EH (cell line): ENCODE data around the gene PSME1.

Experiments
- DNase-seq: peaks from one replicate; pipeline ENCODE4 v3.0.0-alpha.2; 2015; ENCODE audit warnings: low read depth

PSME1 gene

DNA sequence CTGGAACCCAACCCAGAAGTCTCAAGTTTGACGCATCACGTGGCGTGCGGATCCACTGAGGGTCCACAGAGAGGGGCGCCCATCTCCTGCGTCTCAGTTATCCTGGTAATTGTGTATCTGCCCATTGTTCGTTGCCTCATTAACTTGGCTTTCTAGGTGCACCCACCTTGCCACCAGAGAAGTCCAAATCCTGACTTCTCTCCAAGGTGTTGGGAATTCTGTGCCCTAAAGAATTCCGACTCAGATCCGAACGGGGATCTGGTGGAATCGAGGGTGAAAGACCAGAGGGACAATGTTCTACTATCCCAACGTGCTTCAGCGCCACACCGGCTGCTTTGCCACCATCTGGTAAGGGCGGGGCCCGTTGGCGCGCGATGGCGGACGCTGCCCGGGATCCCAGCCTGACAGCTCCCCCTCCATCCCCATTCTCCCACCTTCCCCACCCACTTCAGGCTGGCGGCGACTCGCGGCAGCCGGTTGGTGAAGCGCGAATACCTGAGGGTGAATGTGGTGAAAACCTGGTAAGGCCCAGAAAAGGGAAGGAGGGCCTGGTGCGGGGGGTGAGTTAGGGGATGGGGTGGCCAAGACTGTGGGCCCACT is 36.4 kb downstream of the PSME1 start:
- DNase-seq: no peak

DNA sequence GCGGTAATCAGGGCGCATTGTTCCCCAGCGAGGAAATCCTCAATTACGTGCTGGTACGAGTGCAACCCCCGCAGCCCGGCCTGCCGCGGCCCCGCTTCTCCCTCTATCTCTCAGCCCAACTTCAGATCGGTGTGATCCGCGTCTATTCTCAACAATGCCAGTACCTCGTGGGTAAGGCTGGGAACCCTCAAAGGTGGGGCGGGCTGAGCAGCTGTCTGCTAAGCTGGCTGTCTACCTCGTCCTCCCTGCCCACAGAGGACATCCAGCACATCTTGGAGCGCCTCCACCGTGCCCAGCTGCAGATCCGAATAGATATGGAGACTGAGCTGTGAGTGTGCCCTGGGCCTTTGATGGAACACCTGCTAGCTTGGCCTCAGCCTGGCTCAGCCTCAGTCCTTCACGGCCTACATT is 36.9 kb downstream of the PSME1 start:
- DNase-seq: no peak

DNA sequence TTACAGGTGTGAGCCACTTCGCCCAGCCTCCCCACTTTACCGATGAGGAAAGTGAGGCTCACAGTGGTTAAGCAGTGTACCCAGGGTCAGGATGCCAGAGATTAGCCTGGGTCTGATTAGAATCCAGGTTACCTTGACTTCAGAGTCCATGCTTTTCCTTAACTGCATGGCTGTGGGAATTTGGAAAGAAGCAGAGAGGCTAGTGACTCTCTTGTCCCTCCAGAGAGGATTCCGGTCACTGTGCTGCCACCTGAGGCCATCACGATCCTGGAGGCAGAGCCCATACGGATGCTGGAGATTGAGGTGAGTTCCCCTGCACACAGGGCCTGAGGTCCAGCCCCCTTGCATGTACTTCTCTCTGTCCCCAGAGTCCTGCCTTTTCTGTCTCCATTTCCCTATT is 40.6 kb downstream of the PSME1 start:
- no peak for DNase-seq

DNA sequence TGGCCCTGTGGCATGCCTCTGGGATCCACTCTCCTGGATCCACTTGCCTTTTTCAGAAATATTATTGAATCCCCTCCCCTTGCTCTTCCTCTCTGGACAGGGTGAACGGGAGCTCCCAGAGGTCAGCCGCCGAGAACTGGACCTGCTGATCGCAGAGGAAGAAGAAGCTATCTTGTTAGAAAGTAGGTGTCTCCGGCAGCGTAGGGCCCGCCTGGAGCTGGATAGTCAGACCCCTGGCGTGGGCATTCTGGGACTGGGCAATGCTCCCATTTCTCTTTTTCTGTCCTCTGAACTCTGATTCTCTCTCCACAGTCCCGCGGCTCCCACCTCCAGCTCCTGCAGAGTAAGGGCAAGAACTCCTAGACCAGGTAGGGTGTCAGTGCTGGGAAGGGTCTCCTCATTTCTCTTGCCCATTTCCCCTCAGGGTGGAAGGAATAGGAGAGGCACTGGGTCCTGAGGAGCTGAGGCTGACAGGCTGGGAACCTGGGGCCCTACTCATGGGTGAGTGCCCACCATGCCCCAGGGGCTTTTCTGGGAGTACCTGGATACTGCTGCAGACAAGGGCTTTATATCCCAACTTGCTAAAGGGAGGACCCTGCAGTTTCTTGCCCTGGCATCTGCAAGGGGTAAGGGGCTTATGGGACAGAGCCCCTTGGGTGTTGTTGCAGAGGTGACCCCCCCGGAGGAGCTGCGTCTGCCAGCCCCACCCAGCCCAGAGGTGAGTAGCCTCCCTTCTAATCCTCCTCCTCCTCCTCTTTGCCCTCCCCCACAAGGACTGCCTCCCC is 41.2 kb downstream of the PSME1 start:
- DNase-seq: no peak

DNA sequence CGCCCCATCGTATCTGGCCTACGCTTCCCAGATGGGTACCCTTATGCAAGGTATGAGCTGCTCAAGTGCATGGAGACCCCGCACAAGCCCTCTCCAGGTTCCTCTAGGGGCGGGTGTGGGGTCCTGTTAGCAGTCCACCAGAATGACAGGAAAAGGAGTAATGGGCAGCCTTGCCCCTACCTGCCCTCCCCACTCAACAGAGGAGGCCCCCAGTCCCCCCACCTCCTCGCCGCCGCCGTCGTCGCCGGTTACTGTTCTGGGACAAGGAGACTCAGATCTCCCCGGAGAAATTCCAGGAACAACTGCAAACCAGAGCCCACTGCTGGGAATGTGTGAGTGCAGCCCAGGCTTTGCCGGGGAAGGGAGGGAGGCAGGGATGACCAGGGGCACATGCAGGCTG is 41.9 kb downstream of the PSME1 start:
- DNase-seq: no peak

DNA sequence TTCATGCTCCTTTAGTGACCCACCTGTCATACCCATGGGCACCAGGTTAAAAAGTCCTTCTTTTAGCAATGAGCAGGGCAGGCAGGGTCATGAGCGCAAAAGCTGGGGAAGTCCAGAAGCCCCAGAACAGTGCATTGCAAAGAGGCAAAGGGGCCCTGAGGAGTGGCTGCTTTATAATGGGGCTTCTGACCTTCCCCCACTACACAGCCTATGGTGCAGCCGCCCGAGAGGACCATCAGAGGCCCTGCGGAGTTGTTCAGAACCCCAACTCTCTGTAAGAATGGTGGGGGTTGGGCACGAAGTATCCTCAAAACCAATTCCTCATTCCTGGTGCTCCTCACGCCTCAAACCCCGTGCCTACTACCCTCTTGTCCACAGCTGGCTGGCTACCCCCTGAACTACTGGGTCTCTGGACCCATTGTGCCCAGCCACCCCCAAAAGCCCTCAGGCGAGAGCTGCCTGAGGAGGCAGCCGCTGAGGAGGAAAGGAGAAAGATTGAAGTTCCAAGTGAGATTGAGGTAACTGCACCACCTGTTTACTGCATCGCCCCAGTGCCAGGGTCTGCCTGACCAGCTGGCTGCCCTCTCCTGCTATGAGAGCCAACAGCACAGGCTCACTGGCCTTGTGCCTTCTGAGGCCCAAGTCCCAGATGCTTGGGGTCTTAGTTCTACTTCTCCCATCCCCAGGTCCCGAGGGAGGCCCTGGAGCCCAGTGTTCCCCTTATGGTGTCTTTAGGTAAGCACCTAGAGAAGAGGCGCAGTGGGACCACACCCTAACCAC is 42.6 kb downstream of the PSME1 start:
- DNase-seq: no peak

DNA sequence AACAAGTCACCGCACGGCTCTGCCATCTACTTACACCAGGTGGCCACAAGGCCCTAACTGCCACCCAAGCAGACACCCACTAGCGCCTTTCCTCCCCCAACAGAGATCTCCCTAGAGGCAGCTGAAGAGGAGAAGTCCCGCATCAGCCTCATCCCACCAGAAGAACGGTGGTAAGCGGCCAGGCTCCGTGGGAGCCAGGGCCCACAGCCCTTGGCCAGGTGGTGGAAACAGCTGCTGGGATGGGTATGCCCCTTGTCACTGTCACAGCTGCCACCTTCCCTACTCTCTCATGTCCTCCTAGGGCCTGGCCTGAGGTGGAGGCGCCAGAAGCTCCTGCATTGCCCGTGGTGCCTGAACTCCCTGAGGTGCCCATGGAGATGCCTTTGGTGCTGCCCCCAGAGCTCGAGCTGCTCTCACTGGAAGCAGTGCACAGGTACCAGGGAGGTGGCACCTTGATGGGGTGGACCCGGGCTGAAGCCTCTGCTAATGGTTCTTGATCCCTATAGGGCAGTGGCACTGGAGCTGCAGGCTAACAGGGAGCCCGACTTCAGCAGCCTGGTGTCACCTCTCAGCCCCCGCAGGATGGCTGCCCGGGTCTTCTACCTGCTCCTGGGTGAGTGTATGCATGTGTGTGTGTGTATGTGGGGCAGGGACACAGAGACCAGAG is 43.4 kb downstream of the PSME1 start:
- no peak for DNase-seq

DNA sequence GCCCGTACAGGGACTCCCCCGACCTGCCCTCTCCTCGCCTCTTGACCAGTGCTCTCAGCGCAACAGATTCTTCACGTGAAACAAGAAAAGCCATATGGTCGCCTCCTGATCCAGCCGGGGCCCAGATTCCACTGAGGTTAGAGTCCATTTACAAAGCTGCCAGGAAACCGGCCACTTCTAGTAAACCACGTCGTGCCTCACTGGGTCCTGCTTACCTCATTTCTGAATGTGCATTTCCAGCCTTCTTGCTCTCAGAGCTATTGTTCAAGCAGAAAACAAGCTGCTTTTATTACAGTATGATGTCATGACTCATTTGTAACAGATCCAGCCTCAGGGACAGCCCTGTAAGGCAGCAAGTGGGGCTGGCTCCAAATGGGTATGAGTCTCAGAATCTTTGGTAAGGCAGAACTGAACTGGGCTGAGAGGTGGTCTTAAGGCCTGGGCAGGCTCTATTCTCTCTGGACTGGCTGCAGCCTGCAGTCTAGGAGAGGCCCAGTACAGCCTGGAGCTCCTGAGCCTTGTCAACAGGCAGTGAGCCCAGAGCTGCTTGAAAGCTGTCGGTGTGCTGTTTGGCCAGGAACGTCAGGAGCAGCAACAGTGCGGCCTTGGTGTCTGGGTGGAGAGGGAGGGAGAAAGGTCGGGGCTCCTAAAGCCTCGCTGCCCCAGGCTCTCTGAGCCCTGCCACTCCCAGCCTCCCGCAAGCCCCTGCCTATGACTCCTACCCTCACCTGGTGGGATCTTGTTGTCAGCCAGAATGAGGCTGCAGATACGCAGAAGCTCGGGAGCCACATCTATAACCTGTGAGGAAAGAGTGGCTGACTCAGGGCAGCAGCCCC is 44.2 kb downstream of the PSME1 start:
- DNase-seq: peak; percentile 82

DNA sequence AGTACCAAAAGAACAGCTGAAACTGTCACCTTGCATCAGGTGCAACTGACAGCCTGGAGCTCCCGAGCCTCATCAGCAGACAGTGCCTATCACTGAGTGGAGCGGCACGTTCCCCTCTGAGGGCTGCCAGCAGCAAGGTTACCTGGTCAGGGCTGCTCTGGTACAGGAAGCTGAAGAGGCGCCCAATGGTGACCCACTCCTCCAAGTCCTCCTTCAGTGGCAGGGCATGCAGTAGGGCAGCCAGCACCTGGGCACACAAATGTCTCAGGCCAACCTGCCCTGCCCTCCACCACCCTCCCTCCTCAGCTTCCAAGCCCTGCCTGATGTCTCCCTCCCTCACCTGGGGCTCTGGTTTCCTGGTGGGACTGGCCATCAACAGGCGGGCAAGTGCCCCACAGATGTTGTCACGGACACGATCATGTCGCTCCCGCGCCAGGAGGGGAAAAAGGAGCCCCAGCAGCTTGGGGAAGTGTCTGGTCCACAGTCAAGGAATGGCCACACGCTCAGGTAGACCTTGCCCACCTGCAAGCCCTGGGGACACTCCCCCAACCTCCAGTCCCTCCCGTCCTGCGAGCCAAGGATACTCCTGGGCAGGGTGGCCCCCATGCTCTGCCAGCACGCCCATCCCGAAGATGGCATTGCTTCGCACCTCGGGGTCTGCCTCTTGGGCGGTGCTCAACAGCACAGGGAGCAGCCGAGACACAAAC is 45.5 kb downstream of the PSME1 start:
- DNase-seq: no peak

DNA sequence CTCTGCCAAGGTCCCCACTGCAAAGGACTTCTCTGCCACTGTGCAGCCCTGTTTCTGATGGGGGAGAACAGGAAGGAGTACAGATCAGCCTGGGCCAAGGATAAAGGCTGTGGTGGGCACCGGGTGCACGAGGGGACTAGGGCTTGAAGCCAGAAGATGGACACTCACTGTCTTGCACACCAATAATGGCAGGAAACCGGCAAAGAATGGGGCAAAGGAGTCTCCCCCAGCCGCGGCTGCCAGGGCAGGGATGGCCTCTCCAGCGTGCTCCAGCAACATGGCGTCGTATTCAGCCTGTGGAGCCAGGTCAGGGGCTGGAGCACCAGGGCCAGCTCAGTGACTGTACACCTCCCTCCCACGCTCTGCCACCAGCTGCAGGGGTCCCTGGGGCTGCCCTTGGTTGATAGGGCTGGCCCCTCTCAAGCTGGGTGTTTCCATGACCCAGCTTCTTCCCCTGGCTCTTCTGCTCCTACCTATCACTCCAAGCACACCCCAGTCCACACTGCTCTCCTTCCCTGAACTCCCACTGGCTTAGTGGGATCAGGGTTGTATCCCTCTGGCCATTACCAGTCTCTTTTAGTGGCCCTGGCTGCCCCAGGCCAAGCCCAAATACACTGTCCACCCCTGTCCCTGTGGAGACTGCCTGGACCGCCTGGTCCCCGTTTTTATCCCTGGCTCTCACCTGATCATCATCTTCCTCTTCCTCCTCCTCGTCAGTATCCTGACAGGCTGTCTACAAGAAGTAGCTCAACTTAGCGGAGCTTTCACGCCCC is 46.3 kb downstream of the PSME1 start:
- no peak for DNase-seq

DNA sequence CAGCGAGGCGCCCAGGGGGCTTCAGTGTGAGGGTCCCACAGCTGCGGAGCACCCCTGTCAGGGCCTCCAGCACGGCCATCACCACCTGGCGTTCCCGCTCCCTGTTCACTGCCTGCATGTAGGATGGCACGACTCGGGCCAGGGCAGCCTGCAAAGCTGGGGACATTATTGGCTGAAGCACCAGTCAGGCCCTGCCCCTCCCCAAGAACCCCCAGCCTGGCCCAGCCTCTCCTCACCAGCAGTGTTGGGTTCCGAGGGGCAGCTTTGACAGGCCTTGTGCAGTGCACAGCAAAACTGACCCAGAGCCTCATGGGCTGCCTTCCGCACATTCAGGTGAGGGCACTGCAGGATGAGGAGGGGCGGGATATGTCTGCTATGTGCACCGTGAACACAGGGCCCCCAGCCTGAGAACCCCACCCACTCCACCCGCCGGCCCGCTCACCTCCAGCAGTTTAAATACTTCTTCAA is 47.1 kb downstream of the PSME1 start:
- no peak for DNase-seq

DNA sequence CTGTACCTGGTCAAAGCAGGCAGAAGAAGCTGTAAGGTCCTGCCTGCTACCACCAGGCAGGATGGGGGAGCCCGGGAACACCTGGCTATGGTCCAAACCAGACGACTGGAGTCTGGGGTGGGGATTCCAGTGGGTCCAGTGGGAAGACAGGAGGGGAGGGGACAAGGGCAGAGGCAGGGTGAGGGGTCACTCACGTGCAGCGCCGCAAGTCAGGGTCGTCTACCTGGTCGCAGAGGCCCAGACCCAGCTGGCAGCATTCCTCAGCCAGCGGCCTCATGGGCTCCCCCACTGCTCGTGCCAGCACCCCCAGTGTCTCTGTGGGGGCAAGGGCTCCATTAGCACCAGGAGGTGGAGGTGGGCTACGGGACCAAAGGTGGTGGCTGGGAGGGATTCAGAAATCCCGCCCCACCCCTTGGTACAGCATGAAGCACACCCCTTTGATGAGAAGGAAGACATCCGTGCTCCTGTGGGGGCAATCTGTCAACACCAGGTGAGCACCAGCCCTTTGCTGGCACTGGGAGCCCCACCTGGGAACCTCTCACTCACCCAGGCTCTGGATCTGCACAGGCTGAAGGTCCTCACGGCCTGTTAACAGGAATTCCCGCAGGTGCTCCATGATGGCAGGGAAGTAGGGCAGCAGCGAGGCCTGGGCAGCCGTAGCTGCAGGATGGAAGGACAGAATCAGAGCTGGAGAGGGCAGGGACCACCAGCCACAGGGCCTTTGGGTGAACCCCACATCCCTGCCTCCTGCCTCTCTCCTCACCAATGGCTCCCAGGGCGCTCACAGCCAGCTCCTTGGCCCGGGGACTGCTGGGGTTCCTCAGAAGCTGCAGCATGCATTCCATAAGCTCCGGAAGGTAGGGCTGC is 48.3 kb downstream of the PSME1 start:
- no peak for DNase-seq

DNA sequence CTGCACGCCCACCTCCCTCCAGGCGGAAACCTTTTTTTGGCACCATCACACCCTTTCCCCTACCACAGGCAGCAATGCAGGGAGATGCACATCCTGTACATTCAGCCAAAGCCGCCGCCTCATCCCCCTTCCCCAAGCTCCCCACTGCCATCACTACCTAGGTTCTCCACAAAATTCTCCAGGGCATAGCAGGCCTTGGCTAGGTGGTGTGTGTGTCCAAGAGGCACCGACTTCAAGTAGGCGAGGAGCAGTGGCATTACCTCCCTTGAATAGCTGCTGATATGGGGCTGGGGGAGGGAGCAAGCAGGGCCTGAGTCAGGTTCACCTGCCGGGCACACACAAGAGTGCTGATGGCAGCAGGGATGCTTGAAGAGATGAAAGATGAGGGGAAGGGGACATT is 49.0 kb downstream of the PSME1 start:
- DNase-seq: no peak

DNA sequence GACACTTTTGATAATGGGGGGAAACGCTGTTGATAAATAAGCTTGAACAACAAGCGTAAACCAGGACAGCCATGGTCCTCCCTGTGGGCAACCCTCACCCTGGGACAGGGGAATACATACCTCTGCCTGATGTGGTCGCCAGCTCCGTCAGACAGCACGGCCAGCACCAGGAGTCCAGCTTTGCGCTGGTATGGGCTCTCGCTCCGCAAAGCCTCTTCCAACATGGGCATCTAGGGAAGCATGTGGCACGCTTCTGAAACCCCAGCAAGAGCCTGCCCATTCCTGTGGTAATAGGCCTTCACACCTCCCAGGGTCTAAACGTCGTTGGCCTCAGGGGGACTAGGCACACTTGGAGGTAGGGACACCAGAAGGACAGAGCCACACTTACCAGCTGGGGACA is 49.7 kb downstream of the PSME1 start:
- DNase-seq: no peak

DNA sequence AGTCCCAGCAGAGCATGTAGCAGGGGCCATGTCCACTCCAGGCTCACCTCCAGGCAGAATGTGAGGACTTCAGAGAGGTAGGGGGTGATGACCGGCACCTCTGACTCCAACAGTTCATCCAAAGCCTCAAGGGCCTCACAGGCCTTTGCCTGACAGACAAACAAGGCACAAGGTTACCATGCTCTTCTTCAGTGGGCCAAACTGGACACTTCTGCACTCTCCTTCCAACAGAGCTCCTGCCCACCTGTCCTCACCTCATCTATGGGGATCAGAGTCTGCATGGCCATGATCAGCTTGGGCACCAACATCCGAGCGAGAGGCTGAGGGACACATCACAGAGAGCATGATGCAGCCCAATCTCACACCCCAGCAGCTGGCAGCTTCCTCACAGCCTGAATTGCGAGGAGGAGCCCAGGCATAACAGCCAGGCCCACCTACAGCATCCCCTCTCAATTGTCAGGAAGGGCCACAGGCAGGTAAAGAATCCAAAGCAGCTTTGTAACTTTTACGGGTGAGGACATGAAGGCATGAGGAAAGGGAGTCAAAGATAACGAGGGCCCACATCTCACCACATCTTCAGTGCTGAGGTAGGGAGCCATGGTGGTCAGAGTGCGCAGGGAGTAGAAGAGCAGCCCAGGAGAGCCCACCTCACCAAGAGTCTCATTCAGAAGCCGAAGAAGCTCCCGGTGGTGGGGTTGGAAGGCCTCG is 51.0 kb downstream of the PSME1 start:
- DNase-seq: no peak

DNA sequence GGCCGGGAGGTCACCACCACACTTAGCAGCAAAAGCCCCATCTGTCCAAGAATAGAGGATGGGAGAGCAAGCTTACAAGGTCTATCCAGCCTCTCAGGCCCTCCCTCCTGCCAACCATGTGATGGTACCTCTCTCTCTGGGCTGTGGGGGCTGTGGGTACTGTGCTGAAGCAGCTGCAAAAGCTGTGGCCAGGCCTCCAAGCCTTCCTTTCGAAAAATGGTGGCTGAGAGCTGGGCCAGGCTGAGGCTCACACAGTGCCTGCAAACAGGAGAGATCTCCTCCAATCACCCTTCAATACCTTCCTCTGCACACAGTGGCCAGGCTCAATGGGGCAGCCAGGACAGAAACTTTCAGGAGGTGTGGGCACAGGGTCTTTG is 51.5 kb downstream of the PSME1 start:
- DNase-seq: no peak
